Hematopoietic multipotent progenitor cell treated with erythropoietin and hydrocortisone succinate and interleukin-3 and kit ligand, for 8 days (in vitro differentiated cells): ENCODE results near the gene ESYT3.
"Not testable (repeated sequence)": the region's sequence is repeated elsewhere in the genome, so short reads cannot be mapped to it uniquely, and the experiment has no call there.

Source experiments
- DNase-seq: peaks from one replicate; pipeline ENCODE4 v3.0.0-alpha.2; 2015

Gene ESYT3

DNA sequence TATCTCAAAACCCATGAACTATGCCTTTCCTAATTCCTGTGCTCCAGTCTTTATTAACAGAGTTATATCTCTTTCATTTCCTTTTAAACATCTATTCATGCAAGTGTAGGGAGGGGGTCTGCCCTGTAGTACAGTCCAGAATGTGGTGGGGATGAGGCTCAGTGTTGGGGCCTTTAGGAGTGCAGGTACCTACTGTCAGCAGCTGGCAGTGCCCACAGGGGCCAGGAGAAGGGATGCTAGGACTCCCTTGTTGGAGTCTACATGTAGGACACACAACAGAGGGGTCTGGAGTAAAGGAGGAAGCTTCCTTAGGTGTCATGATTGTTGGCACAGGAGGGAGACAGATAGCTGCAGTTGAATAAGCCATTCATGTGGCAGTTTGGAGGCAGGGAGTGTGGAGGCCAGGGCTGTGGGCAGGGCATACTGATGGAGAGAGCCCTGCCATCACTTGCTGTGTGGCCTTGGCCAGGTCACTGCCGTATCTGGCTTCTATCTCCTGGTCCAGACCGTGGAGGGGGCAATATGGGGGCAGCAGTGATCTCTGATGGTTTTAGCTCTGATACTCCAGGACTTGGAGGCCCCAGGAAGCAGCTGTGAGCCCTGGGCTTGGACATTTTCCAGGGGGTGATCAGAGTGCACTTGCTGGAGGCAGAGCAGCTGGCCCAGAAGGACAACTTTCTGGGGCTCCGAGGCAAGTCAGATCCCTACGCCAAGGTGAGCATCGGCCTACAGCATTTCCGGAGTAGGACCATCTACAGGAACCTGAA, 29.5 kb downstream of the ESYT3 start:
- DNase-seq, result no peak

DNA sequence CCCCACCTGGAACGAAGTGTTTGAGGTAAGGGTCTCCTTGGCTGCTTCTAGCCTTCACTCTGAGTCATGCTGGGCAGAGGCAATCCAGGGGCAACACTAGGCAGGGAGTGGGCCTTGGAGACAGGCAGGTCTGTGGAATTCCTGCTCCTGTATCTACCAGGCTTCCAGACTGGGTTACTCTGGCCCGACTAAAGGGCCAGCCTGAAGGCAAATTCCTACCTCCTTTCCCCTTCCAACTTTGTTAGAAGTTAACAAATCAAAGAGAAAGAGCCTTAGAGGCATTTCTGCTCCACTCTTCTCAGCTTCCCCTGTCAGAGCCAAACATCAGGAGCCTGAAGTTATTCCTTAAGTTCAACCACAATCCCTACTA, 30.1 kb downstream of the ESYT3 start:
- no peak for DNase-seq

GRCh38 chr3:138465451-138465850, 31.0 kb downstream of the ESYT3 start:
- DNase-seq, result no peak

GRCh38 chr3:138465925-138466324, 31.5 kb downstream of the ESYT3 start:
- DNase-seq, result no peak

DNA sequence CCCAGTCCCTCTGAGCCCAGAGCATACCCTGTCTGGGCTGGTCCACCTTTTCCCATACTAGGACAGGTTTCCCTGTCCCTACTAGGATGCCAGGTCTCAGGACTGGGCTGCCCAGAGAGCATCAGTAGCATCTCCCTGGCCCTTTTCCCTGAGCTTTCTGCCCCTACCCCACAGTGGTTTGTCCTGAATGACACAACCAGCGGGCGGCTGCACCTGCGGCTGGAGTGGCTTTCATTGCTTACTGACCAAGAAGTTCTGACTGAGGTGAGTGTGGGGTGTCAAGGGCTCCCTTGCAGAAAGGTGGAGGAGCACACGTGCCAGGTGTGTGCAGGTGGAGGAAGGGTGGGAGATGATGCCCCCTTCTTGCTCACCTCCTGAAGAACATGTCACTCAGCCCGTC, 33.5 kb downstream of the ESYT3 start:
- no peak for DNase-seq

GRCh38 chr3:138468451-138468850, 34.0 kb downstream of the ESYT3 start:
- DNase-seq, result no peak

- DNase-seq, result no peak
These were observed 34.5 kb downstream of the ESYT3 start for GRCh38 chr3:138468886-138469285.

- DNase-seq, result no peak
These were observed 35.5 kb downstream of the ESYT3 start for GRCh38 chr3:138469874-138470273.

- DNase-seq, result no peak
These were observed 36.3 kb downstream of the ESYT3 start for GRCh38 chr3:138470687-138471086.

DNA sequence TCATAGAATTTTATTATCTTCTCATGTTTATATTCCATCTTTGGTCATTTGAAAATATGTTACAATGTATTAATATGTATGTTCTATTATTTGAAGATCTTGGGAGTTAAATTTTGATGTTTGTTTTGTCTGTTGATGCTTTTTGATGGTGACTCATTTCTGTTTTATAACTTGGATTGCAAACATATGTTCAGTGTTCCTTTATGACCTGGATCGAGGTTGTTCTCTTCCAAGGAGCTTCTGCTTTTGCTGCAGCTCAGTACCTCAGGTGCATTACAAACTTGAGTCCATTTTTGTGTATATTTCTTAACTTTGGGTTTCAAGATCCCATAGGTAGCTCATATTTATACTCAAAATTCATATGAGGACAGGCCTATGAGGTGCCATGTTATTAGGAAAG, 37.1 kb downstream of the ESYT3 start:
- DNase-seq, result no peak

DNA sequence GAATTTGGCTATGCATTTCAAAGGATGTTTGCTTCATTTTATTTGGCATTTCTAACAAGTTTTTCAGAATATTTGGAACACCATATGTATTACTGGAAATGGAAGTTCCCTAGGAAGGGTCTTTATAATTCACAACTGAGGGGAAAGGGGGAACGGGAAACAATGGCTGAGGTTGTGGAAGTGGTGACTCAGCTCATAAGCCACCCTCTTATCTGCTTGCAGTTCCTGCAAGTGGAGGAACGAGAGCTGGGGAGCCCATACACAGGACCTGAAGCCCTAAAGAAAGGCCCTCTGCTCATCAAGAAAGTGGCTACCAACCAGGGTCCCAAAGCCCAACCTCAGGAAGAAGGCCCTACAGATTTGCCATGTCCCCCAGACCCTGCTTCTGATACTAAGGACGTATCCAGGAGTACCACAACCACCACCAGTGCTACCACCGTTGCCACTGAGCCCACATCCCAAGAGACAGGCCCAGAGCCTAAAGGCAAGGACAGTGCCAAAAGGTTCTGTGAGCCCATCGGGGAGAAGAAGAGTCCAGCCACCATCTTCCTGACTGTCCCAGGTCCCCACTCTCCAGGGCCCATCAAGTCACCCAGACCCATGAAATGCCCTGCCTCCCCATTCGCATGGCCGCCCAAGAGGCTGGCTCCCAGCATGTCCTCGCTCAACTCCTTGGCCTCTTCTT, 37.9 kb downstream of the ESYT3 start:
- DNase-seq, result no peak

- DNase-seq, result no peak
These were observed 39.0 kb downstream of the ESYT3 start for GRCh38 chr3:138473391-138473790.

- no peak for DNase-seq
These were observed 39.7 kb downstream of the ESYT3 start for GRCh38 chr3:138474163-138474562.

DNA sequence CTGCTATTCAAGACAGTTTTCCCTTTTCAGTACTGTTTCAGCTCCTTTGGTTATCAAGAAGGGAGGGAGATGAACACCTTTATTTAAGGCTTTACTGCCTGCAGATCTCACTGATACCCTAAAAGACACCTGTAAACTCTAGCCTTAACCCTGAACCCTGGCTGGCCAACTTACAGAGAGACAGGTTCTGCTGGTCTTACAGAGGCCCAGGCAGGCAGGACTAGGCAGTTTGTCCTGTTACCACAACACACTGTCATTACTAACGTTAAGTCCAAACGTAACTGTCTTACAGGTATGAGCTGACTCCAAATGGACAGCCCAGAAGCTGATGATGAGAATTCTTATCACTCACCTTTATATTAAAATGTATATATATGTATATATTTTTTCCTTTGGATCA, 42.1 kb downstream of the ESYT3 start:
- DNase-seq, result no peak

DNA sequence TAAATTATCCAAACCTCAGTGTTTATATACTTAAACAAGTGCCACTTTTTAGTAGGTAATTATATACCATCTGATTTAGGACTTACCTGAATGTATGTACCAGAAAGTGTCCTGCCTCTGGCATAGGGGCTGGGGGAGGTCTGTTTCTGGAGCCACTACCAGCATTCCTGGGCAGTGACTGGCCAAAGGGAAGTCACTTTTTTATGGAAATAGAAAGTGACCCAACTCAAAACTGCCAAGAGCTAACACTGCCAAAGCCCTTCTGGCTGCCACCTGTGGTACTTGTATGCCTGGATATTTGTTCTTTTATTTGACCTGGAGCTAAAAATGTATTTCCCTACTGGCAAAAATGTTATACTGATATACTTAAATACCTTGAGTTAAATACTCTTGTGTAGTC, 42.7 kb downstream of the ESYT3 start:
- no peak for DNase-seq

GRCh38 chr3:138477801-138478200, 43.4 kb downstream of the ESYT3 start:
- DNase-seq, result no peak

- DNase-seq, result peak; percentile 62
These were observed 45.0 kb downstream of the ESYT3 start for GRCh38 chr3:138479438-138479863.

GRCh38 chr3:138484672-138485071, 50.3 kb downstream of the ESYT3 start:
- DNase-seq, result not testable (repeated sequence)

- not testable (repeated sequence) for DNase-seq
These were observed 52.2 kb downstream of the ESYT3 start for GRCh38 chr3:138486580-138486979.

DNA sequence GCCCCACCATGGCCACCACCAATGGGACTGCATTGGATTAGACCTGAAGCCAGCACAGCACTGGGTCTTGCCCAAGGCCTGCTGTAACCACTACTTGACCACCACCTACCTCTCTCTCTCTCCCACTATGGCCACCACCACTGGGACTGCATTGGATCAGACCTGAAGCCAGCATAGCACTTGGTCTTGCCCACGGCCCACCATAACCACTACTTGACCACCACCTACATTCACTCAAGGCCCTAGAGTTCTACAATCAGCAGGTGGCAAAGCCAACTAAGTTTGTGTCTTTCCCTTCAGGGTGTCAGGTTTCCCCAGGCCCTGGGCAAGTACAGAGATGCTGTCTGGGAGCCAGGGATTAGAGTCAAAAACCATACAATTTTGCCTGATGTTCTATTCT, 57.6 kb downstream of the ESYT3 start:
- DNase-seq, result no peak

DNA sequence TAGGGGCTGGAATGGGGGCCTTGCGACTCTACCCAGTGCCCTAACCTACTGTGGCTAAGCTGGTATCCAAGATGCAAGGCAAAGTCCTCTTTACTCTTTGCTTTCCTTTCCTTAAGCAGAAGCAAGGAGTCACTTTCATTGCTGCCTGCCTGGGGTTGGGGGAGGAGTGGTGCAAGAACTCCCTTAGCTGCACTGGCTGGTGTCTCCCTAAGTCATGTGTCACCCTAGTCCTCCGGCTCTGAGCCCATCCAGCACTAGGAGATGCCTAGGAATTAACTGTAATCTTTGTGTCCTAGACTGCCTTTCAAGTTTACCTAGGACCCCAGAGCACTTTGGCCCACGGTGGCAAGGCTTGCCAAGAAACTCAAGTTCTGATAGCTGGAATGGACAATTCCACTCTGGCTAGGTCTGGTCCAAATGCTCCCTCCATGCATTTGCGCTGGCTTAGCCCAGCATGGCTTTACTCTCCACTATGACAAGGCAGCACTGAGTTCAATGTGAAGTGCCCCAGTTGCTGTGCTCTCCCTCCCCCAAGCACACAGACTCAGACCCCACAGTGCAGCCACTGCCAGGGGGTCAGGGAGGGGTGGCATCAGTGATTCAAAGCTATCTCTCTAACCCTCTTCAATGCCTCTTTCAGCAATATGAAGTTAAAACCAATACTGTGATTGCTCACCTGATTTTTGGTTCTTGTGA, 58.7 kb downstream of the ESYT3 start:
- no peak for DNase-seq

- no peak for DNase-seq
These were observed 59.6 kb downstream of the ESYT3 start for GRCh38 chr3:138493804-138494606.

DNA sequence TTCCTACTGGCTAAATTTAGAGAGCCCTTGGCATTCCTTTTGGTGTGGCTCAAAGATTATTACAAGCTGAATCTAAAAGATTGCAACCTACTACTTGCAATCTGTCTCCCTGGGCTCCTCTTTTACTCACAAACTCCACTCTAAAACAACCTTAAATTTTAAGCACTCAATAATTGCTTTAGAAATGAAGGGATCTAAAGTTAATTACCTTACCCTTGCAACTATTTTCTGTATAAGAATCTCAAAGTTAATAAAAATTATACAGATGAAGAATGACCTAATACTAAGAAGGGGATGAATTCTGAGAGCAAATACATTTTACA, 60.2 kb downstream of the ESYT3 start:
- no peak for DNase-seq
